ENCODE data around the gene NPL. TPM values are rescaled to one million over a fixed set of nuclear protein-coding genes. Genes with fewer than 3 reads are reported as not detected.

NPL gene
- total RNA-seq, 1 donor from 2014 or later, result 1.3 TPM

GRCh38 chr1:182782587-182782913, 7.0 kb upstream of the NPL start:
- Histone ChIP-seq H3F3A (ENCODE audit: low read depth) (peaks cover 10% of the 10 kb centered on the region), H3K9ac (no peak overlapping the region), H3K36me3 (no peaks in the 10 kb centered on the region), H3K4me3 (no peak overlapping the region), H3K27ac (no peak overlapping the region), H3K27me3 (peaks cover 7% of the 10 kb centered on the region), H4K20me1 (ENCODE audit: low read depth) (no peaks in the 10 kb centered on the region), H3K9me3 (ENCODE audit: low read depth) (no peaks in the 10 kb centered on the region), H3K4me1 (peaks cover 11% of the 10 kb centered on the region), H3K79me2 (ENCODE audit: low read depth) (no peaks in the 10 kb centered on the region), H3K4me2 (no peak overlapping the region), H2AFZ (replicated peaks) (no peak overlapping the region)
- Mint-ChIP-seq H3K4me3 (no peak overlapping the region), H3K4me1 (peaks cover 14% of the 10 kb centered on the region), H3K27ac (no peak overlapping the region), H3K36me3 (no peaks in the 10 kb centered on the region), H3K9me3 (no peaks in the 10 kb centered on the region), H3K27me3 (ENCODE audit: insufficient read depth, low read depth) (peaks cover 7% of the 10 kb centered on the region)
- TF ChIP-seq EZH2phosphoT487 (IDR thresholded peaks at IDR 0.05) (no peak), CTCF (IDR thresholded peaks at IDR 0.05) (no peak), EZH2 (IDR thresholded peaks at IDR 0.05) (no peak)
- no peak for DNase-seq (ENCODE audit: low spot score)

GRCh38 chr1:182783068-182783467, 6.5 kb upstream of the NPL start:
- Mint-ChIP-seq H3K4me3 (no peak overlapping the region), H3K27ac (no peak overlapping the region), H3K4me1 (peaks cover 18% of the 10 kb centered on the region), H3K27me3 (ENCODE audit: insufficient read depth, low read depth) (peaks cover 12% of the 10 kb centered on the region), H3K9me3 (no peaks in the 10 kb centered on the region), H3K36me3 (no peaks in the 10 kb centered on the region)
- H3K9me3 ChIP-seq (ENCODE audit: low read depth), result no peaks in the 10 kb centered on the region
- peak; percentile 56 for DNase-seq (ENCODE audit: low spot score)
- no peak overlapping the region for H3K9ac ChIP-seq
- H4K20me1 ChIP-seq (ENCODE audit: low read depth), result no peaks in the 10 kb centered on the region
- peaks cover 11% of the 10 kb centered on the region for H3K4me1 ChIP-seq
- H3K27ac ChIP-seq, result no peak overlapping the region
- peaks cover 10% of the 10 kb centered on the region for H3F3A ChIP-seq (ENCODE audit: low read depth)
- TF ChIP-seq EZH2phosphoT487 (IDR thresholded peaks at IDR 0.05) (no peak), CTCF (IDR thresholded peaks at IDR 0.05) (peak; percentile 53)
- no peaks in the 10 kb centered on the region for H3K79me2 ChIP-seq (ENCODE audit: low read depth)
- no peak overlapping the region for H3K4me3 ChIP-seq
- peaks cover 13% of the 10 kb centered on the region for H3K27me3 ChIP-seq
- no peak overlapping the region for H2AFZ ChIP-seq (replicated peaks)
- H3K4me2 ChIP-seq, result no peak overlapping the region
- no peaks in the 10 kb centered on the region for H3K36me3 ChIP-seq

- peak; percentile 72 for DNase-seq (ENCODE audit: low spot score)
- TF ChIP-seq EZH2 (IDR thresholded peaks at IDR 0.05) (no peak), CTCF (IDR thresholded peaks at IDR 0.05) (peak; percentile 80)
- H3K4me1 ChIP-seq, result peaks cover 11% of the 10 kb centered on the region
- no peak overlapping the region for H3K9ac ChIP-seq
- Mint-ChIP-seq H3K4me1 (peaks cover 24% of the 10 kb centered on the region), H3K36me3 (no peaks in the 10 kb centered on the region), H3K4me3 (no peak overlapping the region), H3K9me3 (no peaks in the 10 kb centered on the region), H3K27me3 (ENCODE audit: insufficient read depth, low read depth) (peaks cover 20% of the 10 kb centered on the region), H3K27ac (no peak overlapping the region)
- H4K20me1 ChIP-seq (ENCODE audit: low read depth), result no peaks in the 10 kb centered on the region
- no peak overlapping the region for H2AFZ ChIP-seq (replicated peaks)
- H3K4me3 ChIP-seq, result no peak overlapping the region
- H3F3A ChIP-seq (ENCODE audit: low read depth), result peaks cover 10% of the 10 kb centered on the region
- no peak overlapping the region for H3K27ac ChIP-seq
- no peaks in the 10 kb centered on the region for H3K9me3 ChIP-seq (ENCODE audit: low read depth)
- H3K4me2 ChIP-seq, result no peak overlapping the region
- peaks cover 29% of the 10 kb centered on the region for H3K27me3 ChIP-seq
- H3K36me3 ChIP-seq, result no peaks in the 10 kb centered on the region
- no peaks in the 10 kb centered on the region for H3K79me2 ChIP-seq (ENCODE audit: low read depth)
Observed at GRCh38 chr1:182784556-182785171, 4.9 kb upstream of the NPL start.

Measured in neural progenitor cell (in vitro differentiated cells).